Adrenal gland (tissue), 12 donors: Measurements from ENCODE around the gene PRKCZ. TPM values are rescaled to one million over a fixed set of nuclear protein-coding genes. Genes with fewer than 3 reads are reported as not detected.

Experiments
- DNase-seq, 7 donors: peaks; one replicate each; pipeline ENCODE4 v3.0.0-alpha.2; 2019 to 2020
- H3K27ac ChIP-seq, 5 donors: fragments of 200-600 bp; sonication (generic) in 4 of 5; 1 replicate in 3 of 5; 2 replicates in 2 of 5; pipeline versions ENCODE4 v1.5.1 to v1.8.0; 2016 to 2020; ENCODE audit warnings: mild to moderate bottlenecking in 1 of 5
- H3K27me3 ChIP-seq: fragments of 200-600 bp; 2 replicates; pipeline ENCODE4 v1.8.0; 2021
- H3K36me3 ChIP-seq, 2 donors: fragments of 200-600 bp; replicated peaks in 1 of 2; 1 replicate in 1 of 2; 2 replicates in 1 of 2; pipeline versions ENCODE4 v1.5.1 to v1.8.0; 2018 to 2022
- H3K4me1 ChIP-seq, 2 donors: fragments of 200-600 bp; replicated peaks in 1 of 2; 1 replicate in 1 of 2; 2 replicates in 1 of 2; pipeline versions ENCODE4 v1.5.1 to v1.8.0; 2018 to 2021
- H3K4me3 ChIP-seq, 4 donors: fragments of 200-600 bp; sonication (generic) in 3 of 4; one replicate each; pipeline ENCODE4 v1.5.1; 2016 to 2018
- H3K9me3 ChIP-seq, 3 donors: fragments of 200-600 bp; sonication (generic) in 1 of 3; replicated peaks in 1 of 3; 1 replicate in 2 of 3; 2 replicates in 1 of 3; pipeline versions ENCODE4 v1.5.1 to v1.8.0; 2016 to 2021
- POLR2A ChIP-seq, 2 donors: fragments of 450-650 bp; IDR thresholded peaks; one replicate each; pipeline ENCODE4 v1.6.1; 2017; ENCODE audit warnings: antibody characterized with exemption in 2 of 2, mild to moderate bottlenecking in 2 of 2, moderate library complexity in 1 of 2
- WGBS, 4 donors: extraction: QIAGEN DNeasy Blood & Tissue Kit in 2 of 4; methylation state at CpG; one replicate each; pipeline versions ENCODE4 v1.1.5 to v1.1.7; 2013 to 2017; 5-methylcytosine and 5-hydroxymethylcytosine counted together
- intact Hi-C, 2 donors: fragments of 100-400 bp; cut with DNase I; formaldehyde crosslinking; loops; one replicate each; pipeline versions ENCODE4 v1.14.1 to v1.15.0; 2022 to 2023
- polyA plus RNA-seq, 3 donors: library from polyadenylated mRNA; stranded (reverse); fragments of 200-250 nt in 2 of 3; fragments of 350-450 nt in 1 of 3; fragmentation: Illumina TruSeq in 1 of 3; extraction: RNeasy Lipid Tissue Mini Kit (QIAGEN cat#74804) in 1 of 3; gene quantifications; one replicate each; pipeline ENCODE4 v1.2.3, GENCODE V29; 2013 to 2014
- total RNA-seq, 9 donors: library from RNA; depleted of rRNA in 4 of 9; stranded (reverse); fragments of >200 nt in 4 of 9; fragments of 120-200 nt in 1 of 9; fragmentation: NEBNext Ultra II Directional in 1 of 9; extraction: Animal tissue kit (Norgen Biotek cat#: 25700) in 1 of 9; gene quantifications; one replicate each; pipeline versions ENCODE4 v1.1.0 to v1.2.4, GENCODE V29; 2013 to 2023
- TF ChIP-seq, protein P1 (sequence below), 6 experiments: fragments of 450-650 bp in 4 of 6; fragments of 200-600 bp in 2 of 6; sonication (generic) in 1 of 6; IDR thresholded peaks; 1 replicate in 5 of 6; 2 replicates in 1 of 6; pipeline versions ENCODE4 v1.5.1 to v1.8.0; 2016 to 2021; ENCODE audit warnings: antibody characterized with exemption in 6 of 6, mild to moderate bottlenecking in 2 of 6, moderate library complexity in 1 of 6
- donor health status: healthy with polysubstance abuse.
- donor health status: Bipolar disorder and iron deficiency.
- donor health status: DM: yes; HTN: yes; CAD: no.
- donor health status: DM: no; HTN: no; CAD: no.
- donor health status: DM: no; HTN: no; CAD: no.
- donor health status: DM: yes; HTN: yes; CAD: no.

Gene PRKCZ
- total and polyA plus RNA-seq, 12 donors: 8.2 to 50.5 (median 25.4) TPM

DNA sequence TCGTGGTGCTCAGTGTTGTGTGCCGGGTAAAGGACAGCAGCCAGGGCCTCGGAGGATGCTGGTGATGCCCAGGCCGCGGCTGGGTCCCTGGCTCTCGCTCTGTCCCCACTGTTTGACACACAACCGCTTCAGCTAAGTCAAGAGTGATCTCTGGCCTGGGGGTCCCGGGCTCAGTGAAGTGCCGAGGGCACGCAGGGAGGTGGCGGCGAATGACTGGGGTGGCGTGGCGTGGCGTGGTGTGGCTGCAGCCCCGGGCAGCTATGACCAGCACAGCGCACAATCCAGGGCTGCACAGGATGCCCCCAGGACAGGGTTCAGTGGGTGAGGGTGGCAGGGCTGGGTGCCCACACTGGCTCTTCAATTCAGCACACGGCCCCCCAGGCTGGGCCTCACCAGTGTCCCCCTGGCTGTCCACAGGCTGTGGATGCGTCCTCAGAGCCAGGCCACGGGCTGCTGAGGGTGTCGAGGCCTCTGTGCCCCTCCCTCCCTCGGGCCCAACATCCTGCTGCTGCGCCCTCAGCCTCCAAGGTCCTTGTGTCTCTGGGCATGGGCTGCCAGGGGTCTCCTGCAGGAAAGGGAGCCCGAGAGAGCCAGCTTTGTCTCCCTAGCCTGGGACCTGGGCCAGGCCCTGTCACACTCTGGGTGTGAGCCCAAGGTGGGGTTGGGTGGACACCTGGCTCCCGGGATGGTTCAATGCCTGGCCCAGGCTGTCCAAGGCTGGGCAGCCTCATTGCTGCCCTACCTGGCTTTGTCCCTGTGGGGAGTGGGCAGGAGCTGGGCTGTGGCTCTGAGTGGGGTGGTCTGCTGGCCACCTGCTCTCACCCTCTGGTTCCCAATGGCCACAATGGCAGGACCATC is 165.9 kb downstream of the PRKCZ start:
- Histone ChIP-seq H3K9me3 (no peaks in the 10 kb centered on the region), H3K27me3 (no peaks in the 10 kb centered on the region), H3K36me3 (no peaks in the 10 kb centered on the region), H3K27ac (no peak overlapping the region), H3K4me1 (peaks cover 32 to 34% of the 10 kb centered on the region in 2 donors), H3K4me3 (no peak overlapping the region)
- DNase-seq: peak in 2 of 7 donors; percentile 13 to 21
- intact Hi-C loops: no loop called here
- TF ChIP-seq, protein P1, sequence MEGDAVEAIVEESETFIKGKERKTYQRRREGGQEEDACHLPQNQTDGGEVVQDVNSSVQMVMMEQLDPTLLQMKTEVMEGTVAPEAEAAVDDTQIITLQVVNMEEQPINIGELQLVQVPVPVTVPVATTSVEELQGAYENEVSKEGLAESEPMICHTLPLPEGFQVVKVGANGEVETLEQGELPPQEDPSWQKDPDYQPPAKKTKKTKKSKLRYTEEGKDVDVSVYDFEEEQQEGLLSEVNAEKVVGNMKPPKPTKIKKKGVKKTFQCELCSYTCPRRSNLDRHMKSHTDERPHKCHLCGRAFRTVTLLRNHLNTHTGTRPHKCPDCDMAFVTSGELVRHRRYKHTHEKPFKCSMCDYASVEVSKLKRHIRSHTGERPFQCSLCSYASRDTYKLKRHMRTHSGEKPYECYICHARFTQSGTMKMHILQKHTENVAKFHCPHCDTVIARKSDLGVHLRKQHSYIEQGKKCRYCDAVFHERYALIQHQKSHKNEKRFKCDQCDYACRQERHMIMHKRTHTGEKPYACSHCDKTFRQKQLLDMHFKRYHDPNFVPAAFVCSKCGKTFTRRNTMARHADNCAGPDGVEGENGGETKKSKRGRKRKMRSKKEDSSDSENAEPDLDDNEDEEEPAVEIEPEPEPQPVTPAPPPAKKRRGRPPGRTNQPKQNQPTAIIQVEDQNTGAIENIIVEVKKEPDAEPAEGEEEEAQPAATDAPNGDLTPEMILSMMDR (IDR thresholded peaks at IDR 0.05): no peak
- TF ChIP-seq POLR2A (IDR thresholded peaks at IDR 0.05): no peak
- 85 to 95% (median 90%) methylated on average over 17 to 25 of the region's 25 CpGs for WGBS, 4 donors

DNA sequence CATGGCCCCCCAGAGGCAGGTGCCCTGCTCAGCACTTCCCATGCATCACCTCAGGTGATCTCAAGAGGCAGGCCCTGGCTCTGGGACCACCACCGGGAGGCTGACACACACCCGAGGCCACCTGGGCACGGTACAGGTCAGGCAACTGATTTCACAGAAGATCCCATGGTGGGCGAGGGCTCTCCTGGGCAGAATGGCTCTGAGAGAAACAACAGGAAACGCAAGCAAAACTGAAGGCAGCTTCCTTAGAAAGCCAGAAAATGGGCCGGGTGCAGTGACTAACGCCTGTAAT is 166.5 kb downstream of the PRKCZ start:
- WGBS, 4 donors: 79 to 87% (median 81%) methylated on average over 5 to 7 of the region's 7 CpGs
- H3K27me3 ChIP-seq: no peaks in the 10 kb centered on the region
- H3K36me3 ChIP-seq: no peaks in the 10 kb centered on the region
- DNase-seq: no peak
- H3K9me3 ChIP-seq: no peaks in the 10 kb centered on the region
- TF ChIP-seq POLR2A (IDR thresholded peaks at IDR 0.05): no peak
- TF ChIP-seq, protein P1 (IDR thresholded peaks at IDR 0.05): no peak
- intact Hi-C loops: no loop called here
- H3K4me1 ChIP-seq: peaks cover 32 to 34% of the 10 kb centered on the region in 2 donors
- no peak overlapping the region for H3K4me3 ChIP-seq
- no peak overlapping the region for H3K27ac ChIP-seq

DNA sequence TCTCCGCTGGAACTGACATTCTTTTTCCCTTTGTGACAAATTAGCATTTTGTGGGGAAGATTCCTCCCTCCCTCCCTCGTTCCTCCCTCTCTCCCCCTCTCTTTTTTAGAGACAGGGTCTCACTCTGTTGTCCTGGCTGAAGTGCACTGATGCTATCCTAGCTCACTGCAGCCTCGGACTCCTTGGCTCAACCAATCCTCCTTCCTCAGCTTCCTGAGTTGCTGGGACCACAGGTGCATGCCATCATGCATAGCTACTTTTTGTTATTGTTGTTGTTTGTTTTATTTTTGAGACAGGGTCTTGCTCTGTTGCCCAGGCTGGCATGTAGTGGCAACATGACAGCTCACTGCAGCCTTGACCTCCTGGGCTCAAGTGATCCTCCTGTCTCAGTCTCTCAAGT is 171.1 kb downstream of the PRKCZ start:
- intact Hi-C loops: no loop called here
- H3K4me1 ChIP-seq: peaks cover 0 to under 1% of the 10 kb centered on the region in 2 donors
- no peak for DNase-seq
- H3K36me3 ChIP-seq: no peaks in the 10 kb centered on the region
- no peak overlapping the region for H3K4me3 ChIP-seq
- WGBS, 4 donors: 79 to 89% (median 85%) methylated on average over 3 of the region's 3 CpGs
- H3K27ac ChIP-seq: no peak overlapping the region
- TF ChIP-seq POLR2A (IDR thresholded peaks at IDR 0.05): no peak
- TF ChIP-seq, protein P1 (IDR thresholded peaks at IDR 0.05): no peak
- no peaks in the 10 kb centered on the region for H3K9me3 ChIP-seq
- no peaks in the 10 kb centered on the region for H3K27me3 ChIP-seq

DNA sequence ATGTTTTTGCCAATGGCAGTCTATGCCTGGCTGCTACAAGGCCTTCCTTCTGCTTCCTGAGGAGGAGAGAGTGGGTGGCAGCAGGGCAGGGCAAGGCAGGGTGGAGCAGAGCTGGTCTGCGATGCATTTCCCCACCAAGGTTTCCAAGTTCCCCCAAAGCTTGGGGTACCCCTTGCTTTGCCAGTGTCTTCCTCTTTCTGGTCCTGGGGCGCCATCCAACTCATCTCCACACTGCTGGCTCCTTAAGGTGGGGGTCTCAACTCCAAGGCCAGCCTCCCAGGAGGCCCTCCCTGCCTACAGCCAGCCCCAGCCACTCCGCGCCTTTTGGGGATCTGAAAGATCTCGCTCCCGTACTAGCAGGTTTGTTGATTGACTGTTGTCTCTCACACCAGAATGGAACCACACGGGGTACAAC is 174.0 kb downstream of the PRKCZ start:
- peaks cover 5 to 7% of the 10 kb centered on the region in 2 donors for H3K4me1 ChIP-seq
- no peak for DNase-seq
- H3K27ac ChIP-seq: no peak overlapping the region
- TF ChIP-seq, protein P1 (IDR thresholded peaks at IDR 0.05): no peak
- no peak for TF ChIP-seq POLR2A (IDR thresholded peaks at IDR 0.05)
- H3K36me3 ChIP-seq: no peaks in the 10 kb centered on the region
- intact Hi-C loops: no loop called here
- 75 to 86% (median 84%) methylated on average over 4 to 7 of the region's 7 CpGs for WGBS, 4 donors
- no peaks in the 10 kb centered on the region for H3K27me3 ChIP-seq
- H3K4me3 ChIP-seq: no peak overlapping the region
- H3K9me3 ChIP-seq: no peaks in the 10 kb centered on the region
